K562 (cell line): ENCODE measurements around the gene RABL2A. TPM values are rescaled to one million over a fixed set of nuclear protein-coding genes. Genes with fewer than 3 reads are reported as not detected.
"Not testable (repeated sequence)": the region's sequence is repeated elsewhere in the genome, so short reads cannot be mapped to it uniquely, and the experiment has no call there.

Experiments used
- ATAC-seq: fragments of 200-7000 bp; cut with Tn5 transposase; 3 replicates; pipeline ENCODE4 v1.9.1; 2020; ENCODE audit warnings: moderate library complexity
- BruUV-seq: library from RNA; stranded (reverse); fragments of 400-500 nt; replicated peaks from 2 replicates; lab custom pipeline; 2021; lab: Mats Ljungman, UMichigan
- CTCF ChIA-PET: fragments of 300-600 bp; formaldehyde crosslinking; extraction: SDS; loops from one replicate; lab custom pipeline; 2021; ENCODE audit warnings: low intra/inter-chr PET ratio; lab: Yijun Ruan, JAX
- POLR2A ChIA-PET: fragments of 300-600, 350-650 bp; sonication (Branson Sonifier 250); formaldehyde crosslinking; extraction: SDS; loops from one replicate; lab custom pipeline; 2021; ENCODE audit warnings: antibody characterized with exemption, inconsistent platforms; lab: Yijun Ruan, JAX
- DNase-seq, 4 experiments: peaks; one replicate each; pipeline versions ENCODE4 v3.0.0 to v3.0.0-alpha.2; 2011 to 2018; ENCODE audit warnings: low spot score in 3 of 4, mixed read lengths in 3 of 4; ENCODE audit errors: extremely low read depth in 1 of 4
- FAIRE-seq: peaks from 2 replicates; lab custom pipeline; 2011; peaks lifted over from hg19 to GRCh38; lab: Jason Lieb, UNC
- H2AFZ ChIP-seq: 2 replicates; pipeline ENCODE4 v1.6.0; 2011; ENCODE audit warnings: low read depth, low read length, control low read depth, inconsistent platforms
- H3K27ac ChIP-seq: fragments of 200-600 bp; 3 replicates; pipeline ENCODE4 v1.8.0; 2011; ENCODE audit warnings: low read depth, mild to moderate bottlenecking, control low read depth, inconsistent platforms, low read length, moderate library complexity, mixed read lengths; ENCODE audit errors: extremely low read depth
- H3K27me3 ChIP-seq, 2 experiments: fragments of 300-600 bp in 1 of 2; 2 replicates in 1 of 2; 3 replicates in 1 of 2; pipeline versions ENCODE4 v1.6.0 to v1.8.0; 2011; ENCODE audit warnings: inconsistent platforms in 2 of 2, low read length in 2 of 2, mild to moderate bottlenecking in 1 of 2, mixed read lengths in 1 of 2, moderate library complexity in 1 of 2; ENCODE audit not compliant: control insufficient read depth in 2 of 2, insufficient read depth in 2 of 2
- H3K36me3 ChIP-seq: fragments of 300-600 bp; 3 replicates; pipeline ENCODE4 v1.8.0; 2011; ENCODE audit warnings: mild to moderate bottlenecking, low read length, inconsistent platforms; ENCODE audit not compliant: control insufficient read depth, insufficient read depth
- H3K4me1 ChIP-seq, 2 experiments: fragments of 200-600 bp in 1 of 2; replicated peaks in 1 of 2; 2 replicates in 1 of 2; 3 replicates in 1 of 2; pipeline versions ENCODE4 v1.5.1 to v1.8.0; 2011; ENCODE audit warnings: inconsistent platforms in 2 of 2, low read length in 2 of 2, mild to moderate bottlenecking in 1 of 2, mixed read lengths in 1 of 2, moderate library complexity in 1 of 2; ENCODE audit not compliant: control insufficient read depth in 2 of 2, insufficient read depth in 2 of 2
- H3K4me2 ChIP-seq: 2 replicates; pipeline ENCODE4 v1.6.1; 2011; ENCODE audit warnings: low read length, control low read depth, inconsistent platforms, mixed read lengths; ENCODE audit not compliant: insufficient read depth
- H3K4me3 ChIP-seq: fragments of 200-600 bp; sonication (generic), shearing (Covaris generic); 2 replicates; pipeline ENCODE4 v1.5.1; 2016; ENCODE audit warnings: control low read depth, inconsistent platforms
- H3K79me2 ChIP-seq: fragments of 200-600 bp; 3 replicates; pipeline ENCODE4 v1.8.0; 2011; ENCODE audit warnings: low read length, inconsistent platforms; ENCODE audit not compliant: control insufficient read depth, insufficient read depth
- H3K9ac ChIP-seq, 2 experiments: 2 replicates each; pipeline versions ENCODE4 v1.6.0 to v1.6.1; 2011; ENCODE audit warnings: low read depth in 2 of 2, low read length in 2 of 2, control low read depth in 1 of 2, inconsistent platforms in 1 of 2, mild to moderate bottlenecking in 1 of 2, mixed read lengths in 1 of 2; ENCODE audit not compliant: insufficient read depth in 1 of 2
- H3K9me1 ChIP-seq: one replicate; pipeline ENCODE4 v1.6.0; 2011; ENCODE audit warnings: inconsistent platforms, mild to moderate bottlenecking, low read length, moderate library complexity; ENCODE audit not compliant: control insufficient read depth, insufficient read depth
- H3K9me3 ChIP-seq: replicated peaks from 2 replicates; pipeline ENCODE4 v1.5.1; 2011; ENCODE audit warnings: low read depth, low read length, inconsistent platforms; ENCODE audit not compliant: control insufficient read depth, insufficient read depth
- H4K20me1 ChIP-seq: replicated peaks from 2 replicates; pipeline ENCODE4 v1.6.1; 2011; ENCODE audit warnings: low read length, inconsistent platforms, mixed read lengths; ENCODE audit not compliant: control insufficient read depth, insufficient read depth
- ETS1 ChIP-seq: conservative IDR thresholded peaks from 2 replicates; pipeline ENCODE4 v1.6.1; 2011; ENCODE audit warnings: low read depth, mild to moderate bottlenecking, low read length; ENCODE audit not compliant: control insufficient read depth
- HCFC1 ChIP-seq: IDR thresholded peaks from 2 replicates; pipeline ENCODE4 v1.6.1; 2012; ENCODE audit warnings: low read depth, low read length, improper control_type of control experiment
- NR4A1 ChIP-seq, 2 experiments: fragments of 250-450 bp in 1 of 2; fragments of 450-650 bp in 1 of 2; sonication (Bioruptor Pico) in 1 of 2; IDR thresholded peaks; 2 replicates each; pipeline versions ENCODE4 v1.4.0 to v1.6.1; 2016 to 2020; ENCODE audit warnings: mild to moderate bottlenecking in 2 of 2, missing compliant biosample characterization in 1 of 2, missing genetic modification characterization in 1 of 2, moderate library complexity in 1 of 2
- POLR2G ChIP-seq: fragments of 200-400 bp; formaldehyde crosslinking; IDR thresholded peaks from 2 replicates; pipeline ENCODE4 v1.6.1; 2017; ENCODE audit warnings: low read depth, mild to moderate bottlenecking, antibody characterized with exemption, low read length, moderate library complexity
- TAF1 ChIP-seq: IDR thresholded peaks from 2 replicates; pipeline ENCODE4 v1.6.1; 2011; ENCODE audit warnings: mild to moderate bottlenecking, low read length, moderate library complexity; ENCODE audit not compliant: insufficient read depth, control insufficient read depth, severe bottlenecking; ENCODE audit errors: extremely low read depth
- YY1 ChIP-seq, 3 experiments: IDR thresholded peaks; 2 replicates each; pipeline ENCODE4 v1.6.1; 2011; ENCODE audit warnings: low read length in 2 of 3, mild to moderate bottlenecking in 2 of 3, moderate library complexity in 2 of 3, borderline replicate concordance in 1 of 3, control low read depth in 1 of 3, low read depth in 1 of 3; ENCODE audit not compliant: insufficient read depth in 3 of 3, insufficient replicate concordance in 2 of 3, control insufficient read depth in 1 of 3, insufficient read length in 1 of 3; ENCODE audit errors: extremely low read depth in 1 of 3
- ZBTB40 ChIP-seq, 2 experiments: fragments of 450-650 bp in 1 of 2; sonication (generic) in 1 of 2; formaldehyde crosslinking in 1 of 2; IDR thresholded peaks; 2 replicates each; pipeline versions ENCODE4 v1.7.1 to v1.9.0; 2016 to 2022; ENCODE audit warnings: inconsistent platforms in 1 of 2, mild to moderate bottlenecking in 1 of 2, missing genetic modification reagents in 1 of 2
- ZNF197 ChIP-seq: fragments of 200-800 bp; sonication (Bioruptor generic); IDR thresholded peaks from 2 replicates; pipeline ENCODE4 v1.6.1; 2016; ENCODE audit warnings: low read depth, missing genetic modification characterization, missing compliant biosample characterization
- WGBS: fragments of 100-300 bp; shearing (Covaris generic); methylation state at CpG from one replicate; pipeline ENCODE4 v1.1.6; 2016; ENCODE audit warnings: low coverage, mixed read lengths; ENCODE audit not compliant: insufficient coverage; ENCODE audit errors: missing lambda C conversion rate; 5-methylcytosine and 5-hydroxymethylcytosine counted together
- in situ Hi-C: fragments of 300-500 bp; cut with MboI; formaldehyde crosslinking; loops from 4 replicates; pipeline ENCODE4 v1.15.0; 2018; ENCODE audit warnings: inconsistent platforms, mixed read lengths
- intact Hi-C: fragments of 100-400 bp; cut with micrococcal nuclease; formaldehyde crosslinking; loops from 2 replicates; pipeline ENCODE4 v1.14.2; 2022
- polyA plus RNA-seq, 8 experiments: library from polyadenylated mRNA; depleted of rRNA in 4 of 8; stranded (reverse) in 5 of 8; unstranded in 3 of 8; fragments of >200 nt; fragmentation: Nextera tagmentation in 2 of 8; fragmentation: Illumina TruSeq in 1 of 8; extraction: Ambion mirVana in 2 of 8; extraction: Trizol in 1 of 8; gene quantifications; 2 replicates each; pipeline versions ENCODE4 v1.2.1 to v1.2.3, GENCODE V29; 2011 to 2014; ENCODE audit warnings: inconsistent platforms in 1 of 8, missing spikeins in 1 of 8
- total RNA-seq, 7 experiments: library from RNA; depleted of rRNA in 6 of 7; stranded (reverse); fragments of >200 nt in 6 of 7; fragmentation: Illumina TruSeq in 2 of 7; extraction: Trizol in 2 of 7; gene quantifications; 2 replicates each; pipeline versions ENCODE4 v1.2.1 to v1.2.3, GENCODE V29; 2011 to 2021; ENCODE audit warnings: low replicate concordance in 1 of 7

The RABL2A gene
- total and polyA plus RNA-seq, 9 of the 15 experiments (the other 6 are each of a cell fraction or from before 2014, with no cell fraction given), result 0.27 to 5.8 (median 3.2) TPM

- H4K20me1 ChIP-seq; in situ Hi-C loops; CTCF ChIA-PET; FAIRE-seq; H3K27me3 ChIP-seq; H3K4me1 ChIP-seq; POLR2A ChIA-PET; intact Hi-C loops; BruUV-seq; H3K9me1 ChIP-seq; ATAC-seq; H3K9me3 ChIP-seq; H3K36me3 ChIP-seq; TF ChIP-seq ZBTB40 (CRISPR knock-in tag; IDR thresholded peaks at IDR 0.05); NR4A1 (tag; IDR thresholded peaks at IDR 0.05): not testable (repeated sequence)
- H3K27ac ChIP-seq, result peak overlapping the region; percentile 90
- WGBS, result under 1% methylated on average over 34 of the region's 63 CpGs
- H3K4me2 ChIP-seq, result peak overlapping the region; percentile 83
- peaks cover 18% of the 10 kb centered on the region for H3K79me2 ChIP-seq
- H3K4me3 ChIP-seq, result peak overlapping the region; percentile 62
- peak overlapping the region; percentile 85 to 94 for H3K9ac ChIP-seq
- H2AFZ ChIP-seq, result peak overlapping the region; percentile 79
- peak; percentile 64 to 83 (median 72) for DNase-seq
- TF ChIP-seq HCFC1 (peak; percentile 62; the same call in 1 of the 2 replicates), ZBTB40 (IDR thresholded peaks at IDR 0.05) (peak; percentile 87), ZNF197 (CRISPR knock-in tag) (0 out of 2 replicates have a peak, but pooled peaks have one; percentile 9), TAF1 (peak; percentile 90), NR4A1 (CRISPR knock-in tag; IDR thresholded peaks at IDR 0.05) (0 out of 2 replicates have a peak, but pooled peaks have one; percentile 11), ETS1 (peak; percentile 84), YY1 (IDR thresholded peaks at IDR 0.05; ENCODE audit: borderline replicate concordance in 1 of 3, control insufficient read depth in 1 of 3, extremely low read depth in 1 of 3, insufficient read depth in 3 of 3, insufficient read length in 1 of 3, insufficient replicate concordance in 2 of 3, low read depth in 1 of 3, low read length in 2 of 3) (peak in 2 of 3 experiments; percentile 47 to 58), POLR2G (peak; percentile 80)
Observed at GRCh38 chr2:113583521-113584225, 43.4 kb upstream of the RABL2A start.
